Measurements from ENCODE around the gene KLHL26.

KLHL26 gene

GRCh38 chr19:18668252-18668631 lies 31.4 kb downstream of the KLHL26 start:
- no peak for TF ChIP-seq CTCF (conservative IDR thresholded peaks at IDR 0.05; ENCODE audit: low read depth, low read length)
- no peak for DNase-seq (ENCODE audit: low read depth)
- no peak overlapping the region for H3K4me3 ChIP-seq (ENCODE audit: low read length)

- TF ChIP-seq CTCF (conservative IDR thresholded peaks at IDR 0.05; ENCODE audit: low read depth, low read length), result no peak
- no peak for DNase-seq (ENCODE audit: low read depth)
- no peak overlapping the region for H3K4me3 ChIP-seq (ENCODE audit: low read length)
Observed at GRCh38 chr19:18668744-18669523, 32.1 kb downstream of the KLHL26 start.

GRCh38 chr19:18669524-18669817 lies 32.6 kb downstream of the KLHL26 start:
- H3K4me3 ChIP-seq (ENCODE audit: low read length), result no peak overlapping the region
- TF ChIP-seq CTCF (conservative IDR thresholded peaks at IDR 0.05; ENCODE audit: low read depth, low read length), result no peak
- DNase-seq (ENCODE audit: low read depth), result no peak

- no peak for TF ChIP-seq CTCF (conservative IDR thresholded peaks at IDR 0.05; ENCODE audit: low read depth, low read length)
- no peak for DNase-seq (ENCODE audit: low read depth)
- H3K4me3 ChIP-seq (ENCODE audit: low read length), result no peak overlapping the region
Observed at GRCh38 chr19:18669883-18670282, 33.1 kb downstream of the KLHL26 start.

GRCh38 chr19:18670312-18670711 lies 33.5 kb downstream of the KLHL26 start:
- no peak for DNase-seq (ENCODE audit: low read depth)
- TF ChIP-seq CTCF (conservative IDR thresholded peaks at IDR 0.05; ENCODE audit: low read depth, low read length), result no peak
- no peak overlapping the region for H3K4me3 ChIP-seq (ENCODE audit: low read length)

- no peak overlapping the region for H3K4me3 ChIP-seq (ENCODE audit: low read length)
- no peak for TF ChIP-seq CTCF (conservative IDR thresholded peaks at IDR 0.05; ENCODE audit: low read depth, low read length)
- no peak for DNase-seq (ENCODE audit: low read depth)
Observed at GRCh38 chr19:18671303-18672043, 34.6 kb downstream of the KLHL26 start.

GRCh38 chr19:18672044-18672451 lies 35.2 kb downstream of the KLHL26 start:
- no peak overlapping the region for H3K4me3 ChIP-seq (ENCODE audit: low read length)
- no peak for TF ChIP-seq CTCF (conservative IDR thresholded peaks at IDR 0.05; ENCODE audit: low read depth, low read length)
- no peak for DNase-seq (ENCODE audit: low read depth)
